ENCODE data around the gene TFF2.

TFF2 gene

DNA sequence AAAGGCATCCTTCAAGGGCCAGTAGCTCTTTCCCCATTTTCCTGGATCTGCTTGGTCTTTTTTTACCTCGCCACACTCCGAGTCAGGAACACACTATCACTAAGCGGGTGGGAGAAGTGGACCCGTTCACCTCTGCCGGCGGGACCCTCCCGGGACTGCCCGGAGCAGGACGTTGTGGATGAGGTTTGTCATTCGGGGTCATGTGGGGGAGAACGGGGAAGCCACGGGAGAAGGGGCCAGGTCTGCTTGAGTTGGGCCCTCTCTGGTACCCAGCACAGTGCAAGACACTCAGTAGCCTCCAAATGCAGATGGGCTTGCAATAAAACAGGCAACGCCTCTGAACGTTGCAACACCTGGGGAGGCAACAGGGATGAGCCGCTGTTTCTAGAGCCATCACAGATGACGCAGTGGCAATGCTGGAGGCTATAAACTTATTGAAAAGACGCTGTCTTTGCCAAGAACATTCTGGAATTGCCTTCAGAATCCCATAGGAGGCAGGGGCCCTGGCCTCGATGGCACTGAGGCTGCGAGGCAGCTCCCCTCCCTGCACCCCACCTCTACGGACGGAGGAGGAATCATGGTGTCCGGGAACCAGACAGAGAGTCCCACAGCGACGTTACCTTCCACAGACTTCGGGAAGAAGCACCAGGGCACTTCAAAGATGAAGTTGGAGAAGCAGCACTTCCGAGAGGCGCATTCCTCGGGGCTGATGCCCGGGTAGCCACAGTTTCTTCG, 3.8 kb downstream of the TFF2 start:
- no peak overlapping the region for H3K4me3 ChIP-seq (ENCODE audit: low read length)
- DNase-seq (ENCODE audit: low read depth): no peak

DNA sequence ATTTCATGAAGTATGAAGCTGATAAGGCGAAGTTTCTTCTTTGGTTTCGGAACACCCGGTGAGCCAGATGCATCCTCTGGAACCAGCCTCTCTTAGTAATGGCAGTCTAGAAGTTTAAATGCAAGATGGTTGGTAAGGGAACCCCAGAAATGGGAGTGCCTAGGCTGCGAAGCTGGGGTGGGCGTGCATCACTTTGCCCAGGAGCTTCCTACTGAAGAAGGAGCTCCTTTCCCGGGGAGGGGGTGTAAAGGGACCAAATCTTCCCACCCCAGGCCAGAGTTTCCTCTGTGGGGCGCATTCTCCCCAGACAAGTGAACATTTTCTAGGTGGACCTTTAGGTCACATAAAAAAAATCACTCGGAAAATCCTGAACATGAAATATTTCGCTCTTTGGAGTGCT, 4.4 kb downstream of the TFF2 start:
- H3K4me3 ChIP-seq (ENCODE audit: low read length): no peak overlapping the region
- no peak for DNase-seq (ENCODE audit: low read depth)
- TF ChIP-seq, protein P1, sequence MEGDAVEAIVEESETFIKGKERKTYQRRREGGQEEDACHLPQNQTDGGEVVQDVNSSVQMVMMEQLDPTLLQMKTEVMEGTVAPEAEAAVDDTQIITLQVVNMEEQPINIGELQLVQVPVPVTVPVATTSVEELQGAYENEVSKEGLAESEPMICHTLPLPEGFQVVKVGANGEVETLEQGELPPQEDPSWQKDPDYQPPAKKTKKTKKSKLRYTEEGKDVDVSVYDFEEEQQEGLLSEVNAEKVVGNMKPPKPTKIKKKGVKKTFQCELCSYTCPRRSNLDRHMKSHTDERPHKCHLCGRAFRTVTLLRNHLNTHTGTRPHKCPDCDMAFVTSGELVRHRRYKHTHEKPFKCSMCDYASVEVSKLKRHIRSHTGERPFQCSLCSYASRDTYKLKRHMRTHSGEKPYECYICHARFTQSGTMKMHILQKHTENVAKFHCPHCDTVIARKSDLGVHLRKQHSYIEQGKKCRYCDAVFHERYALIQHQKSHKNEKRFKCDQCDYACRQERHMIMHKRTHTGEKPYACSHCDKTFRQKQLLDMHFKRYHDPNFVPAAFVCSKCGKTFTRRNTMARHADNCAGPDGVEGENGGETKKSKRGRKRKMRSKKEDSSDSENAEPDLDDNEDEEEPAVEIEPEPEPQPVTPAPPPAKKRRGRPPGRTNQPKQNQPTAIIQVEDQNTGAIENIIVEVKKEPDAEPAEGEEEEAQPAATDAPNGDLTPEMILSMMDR (conservative IDR thresholded peaks at IDR 0.05; ENCODE audit: low read length): no peak

More for the DNA sequence above, 3.8 kb downstream of the TFF2 start:
- TF ChIP-seq, protein P1 (conservative IDR thresholded peaks at IDR 0.05; ENCODE audit: low read length): no peak

DNA sequence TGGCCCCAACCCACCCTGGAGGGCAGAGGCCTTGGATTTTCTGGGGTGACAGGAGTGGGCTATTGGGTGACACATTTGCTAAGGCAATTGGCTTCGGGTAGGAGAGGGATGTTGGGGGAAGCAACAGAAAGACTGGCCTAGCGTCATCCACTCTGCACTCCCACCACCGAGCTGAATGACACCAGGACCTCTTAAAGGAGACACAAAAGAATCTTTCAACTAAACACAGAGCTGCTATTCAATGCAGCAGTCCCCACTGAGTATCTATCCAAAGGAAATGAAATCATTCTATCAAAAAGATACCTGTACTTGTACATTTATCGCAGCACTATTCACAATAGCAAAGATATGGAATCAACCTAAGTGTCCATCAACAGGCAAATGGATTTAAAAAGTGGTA, 6.2 kb downstream of the TFF2 start:
- H3K4me3 ChIP-seq (ENCODE audit: low read length): no peak overlapping the region
- TF ChIP-seq, protein P1 (conservative IDR thresholded peaks at IDR 0.05; ENCODE audit: low read length): no peak
- no peak for DNase-seq (ENCODE audit: low read depth)

DNA sequence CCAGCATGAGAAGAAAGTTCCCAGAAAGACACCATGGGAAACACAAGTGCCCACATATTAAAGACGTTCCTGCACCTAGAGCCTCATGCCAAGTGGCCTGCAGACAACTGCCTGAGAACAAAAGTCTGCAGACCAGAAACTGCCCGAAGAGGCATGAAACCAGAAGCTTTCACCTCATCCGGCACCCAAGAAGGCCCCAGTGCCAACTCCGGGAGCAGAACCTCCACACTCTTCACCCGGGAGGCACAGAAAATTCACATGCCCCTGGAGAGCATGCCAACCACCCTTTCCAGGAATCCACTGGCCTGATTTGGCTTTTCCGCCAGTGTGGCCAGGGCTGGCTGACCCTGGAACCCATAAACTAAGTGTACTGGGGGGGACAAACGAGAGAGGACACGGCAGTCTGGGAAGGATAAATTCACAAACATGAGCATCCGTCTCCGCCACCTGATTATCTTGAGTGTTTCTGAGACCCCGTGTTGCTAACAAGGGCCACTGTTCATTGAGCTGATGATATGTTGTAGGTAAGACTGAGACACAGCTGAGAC, 6.8 kb downstream of the TFF2 start:
- no peak overlapping the region for H3K4me3 ChIP-seq (ENCODE audit: low read length)
- TF ChIP-seq, protein P1 (conservative IDR thresholded peaks at IDR 0.05; ENCODE audit: low read length): no peak
- no peak for DNase-seq (ENCODE audit: low read depth)

DNA sequence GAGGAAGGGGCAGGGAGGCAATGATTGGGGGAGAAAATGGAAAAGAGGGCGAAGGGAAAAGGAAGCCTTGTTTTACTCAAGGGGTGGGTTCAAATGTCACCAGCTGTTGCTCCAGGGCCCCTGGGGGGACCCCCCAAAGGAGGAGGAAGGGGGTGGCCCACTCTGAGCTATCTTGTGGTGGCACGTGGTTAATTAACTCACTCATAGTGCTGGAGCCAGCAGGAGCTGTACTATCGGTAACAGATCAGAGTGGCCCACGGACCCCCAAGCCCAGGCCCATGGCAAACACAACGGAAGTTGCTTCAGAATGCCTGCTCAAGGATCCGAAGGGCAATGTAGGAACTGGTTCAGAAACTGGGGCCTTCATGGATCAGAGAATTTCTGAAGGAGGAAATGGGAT, 7.2 kb downstream of the TFF2 start:
- DNase-seq (ENCODE audit: low read depth): no peak
- no peak overlapping the region for H3K4me3 ChIP-seq (ENCODE audit: low read length)
- TF ChIP-seq, protein P1 (conservative IDR thresholded peaks at IDR 0.05; ENCODE audit: low read length): no peak

DNA sequence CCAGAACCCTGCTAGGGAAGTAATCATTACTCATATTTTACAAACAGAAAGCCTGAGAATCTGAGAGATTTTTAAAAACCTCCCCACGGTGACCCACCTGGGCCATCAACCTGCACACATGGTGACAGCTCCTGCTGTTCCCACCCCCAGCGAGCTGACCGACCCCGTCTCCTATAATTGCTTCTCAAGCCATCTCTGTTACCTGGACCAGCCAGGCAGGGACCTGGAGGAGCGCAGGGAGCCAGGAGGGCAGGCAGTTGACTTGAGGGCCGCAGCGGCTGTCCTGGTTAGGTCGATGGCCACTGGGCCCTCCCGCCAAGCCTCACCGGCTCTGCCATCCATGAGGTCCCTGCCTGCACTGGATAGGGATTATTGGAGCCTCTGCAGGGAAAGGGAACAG, 7.7 kb downstream of the TFF2 start:
- TF ChIP-seq, protein P1 (conservative IDR thresholded peaks at IDR 0.05; ENCODE audit: low read length): no peak

More for the DNA sequence above, 7.7 kb downstream of the TFF2 start:
- no peak overlapping the region for H3K4me3 ChIP-seq (ENCODE audit: low read length)
- no peak for DNase-seq (ENCODE audit: low read depth)

Measured in AG10803 (cell line).